ENCODE results near the gene VAPA.

VAPA gene

DNA sequence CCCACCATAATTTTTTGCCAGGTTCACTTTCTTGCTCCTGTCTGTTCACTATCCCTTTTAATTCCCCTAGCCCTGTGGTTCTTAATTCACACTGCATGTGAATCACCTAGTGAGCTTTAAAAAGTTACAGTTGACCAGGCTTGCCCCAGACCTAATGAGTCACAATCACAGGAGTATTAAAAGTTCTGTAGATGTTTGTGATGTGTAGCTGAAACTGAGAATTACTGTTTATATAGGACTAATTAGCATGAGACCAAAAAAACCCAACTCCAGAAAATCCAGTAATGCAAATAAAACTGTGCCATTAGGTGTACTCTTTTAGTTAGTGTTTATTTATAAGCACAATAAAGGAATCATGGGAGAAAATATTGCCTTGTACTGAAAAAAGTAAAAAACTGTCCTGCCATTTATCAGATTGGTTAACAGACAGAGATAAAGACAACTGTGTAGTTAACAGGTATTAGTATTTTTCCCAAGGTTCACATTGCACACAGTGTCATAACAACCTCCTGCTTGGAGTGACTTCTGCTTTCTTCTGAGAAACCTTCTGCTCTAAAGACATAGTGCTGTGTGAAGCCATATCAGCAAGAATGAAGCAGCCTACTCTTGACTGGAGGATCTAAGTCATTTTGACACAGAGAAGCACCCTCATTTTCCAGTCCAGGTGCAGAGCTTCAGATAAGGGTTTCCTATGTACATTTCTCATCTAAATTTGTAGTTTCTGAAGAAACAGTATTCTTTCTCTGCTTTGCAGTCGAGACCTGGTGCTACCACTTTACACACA, 39.0 kb downstream of the VAPA start:
- Histone ChIP-seq H3K27me3 (ENCODE audit: insufficient read depth, low read length) (no peaks in the 10 kb centered on the region), H3K27ac (ENCODE audit: low read depth, low read length) (no peak overlapping the region), H3K36me3 (ENCODE audit: insufficient read depth, low read length) (peaks cover 32% of the 10 kb centered on the region), H3K79me2 (ENCODE audit: control insufficient read depth, insufficient read depth, low read length, unreplicated experiment) (peaks cover 23% of the 10 kb centered on the region), H3K4me3 (ENCODE audit: low read depth, low read length) (no peak overlapping the region), H3K4me1 (ENCODE audit: control insufficient read depth, insufficient read depth, low read length, unreplicated experiment) (peaks cover 4% of the 10 kb centered on the region), H2AFZ (ENCODE audit: low read length, unreplicated experiment) (no peak overlapping the region)

DNA sequence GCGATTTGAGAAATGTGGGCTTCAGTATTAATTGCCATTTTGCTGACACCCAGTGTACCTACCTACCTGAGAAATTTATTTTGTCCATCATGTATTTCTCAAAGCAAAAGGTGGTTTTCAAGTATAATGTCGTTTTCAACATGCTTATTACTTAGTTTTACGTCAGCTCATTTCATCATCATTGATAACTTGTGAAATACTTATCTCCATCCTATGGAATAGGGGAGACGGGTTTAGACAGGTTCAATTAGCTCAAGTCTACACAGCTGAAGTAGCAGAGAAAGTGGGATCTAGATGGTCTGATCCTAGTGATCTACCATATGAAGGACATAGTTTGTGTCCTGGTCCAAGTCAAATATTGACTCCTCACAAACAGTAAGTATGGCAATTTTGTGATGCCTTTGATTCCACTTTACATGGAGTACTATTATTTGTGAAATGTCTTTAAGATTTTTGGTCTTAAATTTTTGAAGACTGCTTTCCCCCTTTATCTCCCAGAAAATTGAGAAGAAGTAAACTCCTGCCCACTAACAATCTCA, 45.1 kb downstream of the VAPA start:
- no peaks in the 10 kb centered on the region for H3K79me2 ChIP-seq (ENCODE audit: control insufficient read depth, insufficient read depth, low read length, unreplicated experiment)
- no peak overlapping the region for H2AFZ ChIP-seq (ENCODE audit: low read length, unreplicated experiment)
- H3K4me1 ChIP-seq (ENCODE audit: control insufficient read depth, insufficient read depth, low read length, unreplicated experiment): no peaks in the 10 kb centered on the region
- no peak overlapping the region for H3K4me3 ChIP-seq (ENCODE audit: low read depth, low read length)
- H3K36me3 ChIP-seq (ENCODE audit: insufficient read depth, low read length): peaks cover 17% of the 10 kb centered on the region
- H3K27me3 ChIP-seq (ENCODE audit: insufficient read depth, low read length): no peaks in the 10 kb centered on the region
- H3K27ac ChIP-seq (ENCODE audit: low read depth, low read length): no peak overlapping the region

DNA sequence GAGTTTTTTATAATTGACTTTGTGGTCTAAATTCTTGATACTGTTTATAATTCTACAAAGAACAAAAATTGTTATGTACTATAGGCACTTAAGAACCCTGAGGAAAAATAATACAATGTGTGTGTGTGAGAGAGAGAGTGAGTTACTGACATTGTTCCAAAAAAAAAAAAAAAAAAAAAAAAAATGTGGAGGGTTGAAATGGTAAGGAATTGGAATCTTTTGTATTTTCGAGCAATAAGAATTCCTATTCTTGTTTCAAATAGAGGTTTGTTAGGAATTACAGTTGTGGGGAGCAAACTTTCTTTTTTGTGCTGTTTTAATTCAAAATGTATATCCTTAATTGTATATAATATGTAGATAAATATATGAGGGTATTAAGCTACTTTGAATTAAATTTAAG, 45.7 kb downstream of the VAPA start:
- H3K36me3 ChIP-seq (ENCODE audit: insufficient read depth, low read length): peaks cover 11% of the 10 kb centered on the region; the same call in 1 of the 2 replicates
- H3K79me2 ChIP-seq (ENCODE audit: control insufficient read depth, insufficient read depth, low read length, unreplicated experiment): no peaks in the 10 kb centered on the region
- H3K4me3 ChIP-seq (ENCODE audit: low read depth, low read length): no peak overlapping the region
- H3K4me1 ChIP-seq (ENCODE audit: control insufficient read depth, insufficient read depth, low read length, unreplicated experiment): no peaks in the 10 kb centered on the region
- no peak overlapping the region for H3K27ac ChIP-seq (ENCODE audit: low read depth, low read length)
- H3K27me3 ChIP-seq (ENCODE audit: insufficient read depth, low read length): no peaks in the 10 kb centered on the region
- H2AFZ ChIP-seq (ENCODE audit: low read length, unreplicated experiment): no peak overlapping the region

DNA sequence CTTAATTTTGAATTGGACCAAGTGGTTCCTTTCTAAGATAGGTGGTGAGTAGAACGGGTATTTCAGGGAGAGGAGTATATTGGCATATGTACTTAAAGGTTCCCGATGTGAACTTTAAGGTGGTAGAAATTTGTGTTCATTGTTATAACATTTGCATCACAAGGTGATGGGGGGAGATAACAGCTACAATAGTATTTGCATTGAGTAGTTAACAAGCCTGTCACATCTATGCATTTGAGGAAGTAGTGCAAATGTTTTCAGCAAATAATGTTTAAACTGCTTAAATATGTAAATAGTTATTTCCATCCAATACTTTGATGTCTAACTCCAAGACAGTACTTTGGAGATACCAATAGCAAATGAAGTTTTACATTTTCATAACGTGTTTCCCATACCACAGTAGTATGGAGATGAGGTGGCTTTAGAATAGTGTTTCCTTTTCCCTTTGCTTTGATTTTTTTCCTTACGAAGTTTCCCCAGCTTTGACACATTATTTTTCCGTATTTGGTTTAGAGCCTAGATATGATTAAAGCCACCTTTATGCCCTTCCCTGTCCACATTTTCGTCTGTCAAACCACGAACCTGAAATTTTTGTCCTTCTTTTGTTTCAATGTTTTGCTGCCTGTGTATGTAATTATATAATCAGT, 46.6 kb downstream of the VAPA start:
- Histone ChIP-seq H2AFZ (ENCODE audit: low read length, unreplicated experiment) (no peak overlapping the region), H3K27ac (ENCODE audit: low read depth, low read length) (no peak overlapping the region), H3K4me3 (ENCODE audit: low read depth, low read length) (no peak overlapping the region), H3K36me3 (ENCODE audit: insufficient read depth, low read length) (peaks cover 6% of the 10 kb centered on the region; the same call in 1 of the 2 replicates), H3K79me2 (ENCODE audit: control insufficient read depth, insufficient read depth, low read length, unreplicated experiment) (no peaks in the 10 kb centered on the region), H3K4me1 (ENCODE audit: control insufficient read depth, insufficient read depth, low read length, unreplicated experiment) (no peaks in the 10 kb centered on the region), H3K27me3 (ENCODE audit: insufficient read depth, low read length) (no peaks in the 10 kb centered on the region)

DNA sequence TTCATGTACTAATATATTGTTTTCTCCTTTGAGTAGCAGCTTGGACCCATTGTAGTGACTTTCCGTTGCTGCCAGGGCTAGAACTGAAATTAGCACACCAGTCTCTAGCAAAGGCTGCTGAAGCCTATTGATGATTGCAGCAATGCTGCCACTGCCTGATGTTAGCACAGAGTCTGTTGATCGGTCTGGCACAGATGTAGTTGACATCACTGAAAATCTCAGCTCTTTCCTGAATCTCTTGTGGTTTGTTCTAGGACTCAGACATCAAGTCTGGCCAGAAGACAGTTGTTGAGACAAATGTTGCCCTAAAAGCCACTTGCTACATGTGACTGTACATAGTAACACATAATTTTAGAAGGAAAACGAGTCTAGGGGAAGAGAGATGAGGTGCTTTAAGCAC, 47.2 kb downstream of the VAPA start:
- Histone ChIP-seq H3K27ac (ENCODE audit: low read depth, low read length) (no peak overlapping the region), H3K4me1 (ENCODE audit: control insufficient read depth, insufficient read depth, low read length, unreplicated experiment) (peaks cover under 1% of the 10 kb centered on the region), H2AFZ (ENCODE audit: low read length, unreplicated experiment) (no peak overlapping the region), H3K36me3 (ENCODE audit: insufficient read depth, low read length) (no peaks in the 10 kb centered on the region), H3K27me3 (ENCODE audit: insufficient read depth, low read length) (no peaks in the 10 kb centered on the region), H3K79me2 (ENCODE audit: control insufficient read depth, insufficient read depth, low read length, unreplicated experiment) (no peaks in the 10 kb centered on the region), H3K4me3 (ENCODE audit: low read depth, low read length) (no peak overlapping the region)

DNA sequence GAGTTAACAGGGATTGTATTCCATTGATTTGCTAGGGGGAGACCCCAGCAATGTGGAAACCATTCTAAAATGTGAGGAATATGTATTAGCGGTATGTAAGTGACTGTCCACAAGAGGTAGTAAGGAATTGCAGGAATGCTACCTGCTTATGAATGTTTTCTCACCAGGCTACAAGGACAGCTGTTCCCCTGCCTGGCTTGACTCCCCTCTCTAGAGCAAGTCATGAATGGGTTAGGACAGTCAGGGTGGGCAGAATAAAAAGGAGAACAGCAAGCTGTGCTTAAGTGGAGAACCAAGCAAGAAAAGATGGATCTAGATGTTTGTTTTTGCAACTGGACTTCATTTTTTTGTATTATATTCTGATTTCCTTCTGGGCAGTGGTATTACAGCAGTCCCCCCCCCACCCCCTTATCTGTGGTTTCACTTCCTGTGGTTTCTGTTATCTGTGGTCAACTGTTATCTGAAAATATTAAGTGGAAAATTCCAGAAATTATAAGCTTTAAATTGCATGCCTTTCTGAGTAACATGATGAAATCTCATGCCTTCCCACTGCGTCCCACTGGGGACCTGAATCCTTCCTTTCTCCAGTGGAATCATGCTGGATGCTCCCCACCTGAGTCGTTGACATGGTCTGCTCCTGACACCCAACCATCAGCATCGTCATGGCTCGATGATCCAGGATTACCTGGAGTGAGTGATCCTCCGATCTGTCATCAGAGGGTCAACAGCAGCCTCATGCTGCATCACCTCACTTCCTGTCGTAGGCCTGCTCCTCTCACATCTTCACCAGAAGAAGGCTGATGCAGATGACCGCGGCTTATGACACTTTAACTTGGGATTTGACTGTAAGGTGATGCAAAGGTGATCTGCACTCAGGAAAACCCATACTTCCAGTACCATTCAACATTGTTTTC, 52.2 kb downstream of the VAPA start:
- Histone ChIP-seq H3K27me3 (ENCODE audit: insufficient read depth, low read length) (no peaks in the 10 kb centered on the region), H3K36me3 (ENCODE audit: insufficient read depth, low read length) (no peaks in the 10 kb centered on the region), H2AFZ (ENCODE audit: low read length, unreplicated experiment) (no peak overlapping the region), H3K4me3 (ENCODE audit: low read depth, low read length) (no peak overlapping the region), H3K79me2 (ENCODE audit: control insufficient read depth, insufficient read depth, low read length, unreplicated experiment) (no peaks in the 10 kb centered on the region), H3K27ac (ENCODE audit: low read depth, low read length) (no peak overlapping the region), H3K4me1 (ENCODE audit: control insufficient read depth, insufficient read depth, low read length, unreplicated experiment) (peaks cover 4% of the 10 kb centered on the region)

DNA sequence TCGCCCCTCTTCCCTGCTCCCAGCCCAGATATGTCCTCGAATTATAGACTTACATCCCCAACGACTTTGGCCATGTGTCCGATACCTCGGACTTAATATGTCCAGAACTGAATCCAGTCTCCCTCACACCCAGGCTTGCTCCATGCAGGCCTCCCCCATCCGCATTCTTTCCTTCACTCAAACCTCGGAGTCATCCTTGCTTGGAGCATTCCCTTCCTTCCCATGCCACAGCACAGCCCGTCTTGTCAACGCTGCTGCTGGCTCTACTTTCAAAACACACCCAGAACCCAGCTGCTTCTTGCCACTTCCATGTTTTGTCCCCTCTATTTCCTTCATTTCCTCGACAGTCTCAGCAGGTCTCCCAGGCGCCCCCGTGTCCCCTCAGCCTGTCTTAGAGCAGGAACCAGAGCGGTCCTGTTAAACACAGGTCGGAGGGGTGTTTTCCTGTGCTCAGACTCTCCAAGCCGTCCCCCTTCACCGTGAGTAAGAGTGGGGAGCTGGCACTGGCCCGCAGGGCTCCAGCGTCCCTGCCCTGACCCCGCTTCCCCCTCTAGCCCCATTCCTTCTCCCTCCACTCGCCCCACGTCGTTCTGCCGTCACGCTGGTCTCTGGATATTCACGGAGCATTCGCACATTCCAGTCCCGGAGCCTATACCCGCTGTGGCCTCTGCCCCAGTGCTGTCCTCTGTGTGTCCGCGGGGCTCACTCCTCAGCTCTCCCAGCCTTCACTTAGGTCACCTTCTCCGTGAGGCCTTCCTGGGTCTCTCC, 54.4 kb downstream of the VAPA start:
- peaks cover 4% of the 10 kb centered on the region for H3K4me1 ChIP-seq (ENCODE audit: control insufficient read depth, insufficient read depth, low read length, unreplicated experiment)
- H3K36me3 ChIP-seq (ENCODE audit: insufficient read depth, low read length): no peaks in the 10 kb centered on the region
- H3K27ac ChIP-seq (ENCODE audit: low read depth, low read length): no peak overlapping the region
- H3K79me2 ChIP-seq (ENCODE audit: control insufficient read depth, insufficient read depth, low read length, unreplicated experiment): no peaks in the 10 kb centered on the region
- no peak overlapping the region for H2AFZ ChIP-seq (ENCODE audit: low read length, unreplicated experiment)
- no peak overlapping the region for H3K4me3 ChIP-seq (ENCODE audit: low read depth, low read length)
- H3K27me3 ChIP-seq (ENCODE audit: insufficient read depth, low read length): no peaks in the 10 kb centered on the region

DNA sequence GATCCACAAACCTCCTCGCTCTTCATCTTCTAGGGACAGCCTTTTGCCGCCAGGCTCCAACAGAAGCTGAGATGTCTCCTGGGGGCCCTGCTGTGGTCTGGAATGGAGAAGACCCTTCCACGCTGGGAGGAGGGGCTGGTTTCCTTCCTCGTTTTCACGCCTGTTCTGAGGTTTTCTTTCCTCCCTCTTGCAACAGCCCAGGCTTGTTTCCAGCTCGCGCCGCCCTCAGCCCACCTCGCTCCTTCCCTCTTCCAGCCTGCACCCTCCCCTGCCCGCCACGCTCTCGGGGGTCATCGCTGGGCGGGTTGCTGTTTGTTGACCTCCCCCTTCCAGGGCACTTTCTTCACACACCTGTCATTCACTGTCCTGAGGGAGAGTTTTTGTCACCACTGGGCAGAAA, 55.4 kb downstream of the VAPA start:
- no peak overlapping the region for H3K4me3 ChIP-seq (ENCODE audit: low read depth, low read length)
- H3K4me1 ChIP-seq (ENCODE audit: control insufficient read depth, insufficient read depth, low read length, unreplicated experiment): peaks cover 4% of the 10 kb centered on the region
- no peaks in the 10 kb centered on the region for H3K27me3 ChIP-seq (ENCODE audit: insufficient read depth, low read length)
- no peaks in the 10 kb centered on the region for H3K36me3 ChIP-seq (ENCODE audit: insufficient read depth, low read length)
- no peaks in the 10 kb centered on the region for H3K79me2 ChIP-seq (ENCODE audit: control insufficient read depth, insufficient read depth, low read length, unreplicated experiment)
- H2AFZ ChIP-seq (ENCODE audit: low read length, unreplicated experiment): no peak overlapping the region
- no peak overlapping the region for H3K27ac ChIP-seq (ENCODE audit: low read depth, low read length)

DNA sequence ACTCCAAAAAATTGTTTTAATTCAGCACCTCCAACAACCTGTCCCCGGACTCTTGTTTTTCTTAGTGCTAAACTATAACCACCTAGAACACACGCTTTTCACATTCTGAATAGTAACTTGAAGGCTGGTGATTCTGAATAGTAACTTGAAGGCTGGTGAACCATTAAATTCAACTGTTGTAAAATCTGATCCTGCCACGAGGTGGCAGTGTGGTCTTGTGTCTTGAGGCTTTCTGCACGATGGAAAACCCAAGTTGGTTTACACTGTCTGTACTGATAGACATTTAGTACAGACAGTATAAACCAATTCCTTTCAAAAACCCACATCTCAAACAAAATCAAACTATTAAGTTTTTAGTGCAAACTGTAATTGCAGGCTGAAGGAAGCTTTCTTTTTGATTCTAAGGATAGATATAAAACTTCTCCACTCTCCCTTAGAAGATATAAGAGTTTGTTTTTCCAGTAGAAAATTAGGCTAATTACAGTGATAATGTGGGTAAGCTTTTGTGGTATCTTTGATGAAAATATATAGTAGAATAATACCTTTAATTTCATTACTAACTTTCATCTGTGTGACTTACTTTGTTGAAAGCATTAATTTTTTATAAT, 57.6 kb downstream of the VAPA start:
- Histone ChIP-seq H2AFZ (ENCODE audit: low read length, unreplicated experiment) (no peak overlapping the region), H3K27ac (ENCODE audit: low read depth, low read length) (no peak overlapping the region), H3K4me1 (ENCODE audit: control insufficient read depth, insufficient read depth, low read length, unreplicated experiment) (no peaks in the 10 kb centered on the region), H3K36me3 (ENCODE audit: insufficient read depth, low read length) (no peaks in the 10 kb centered on the region), H3K27me3 (ENCODE audit: insufficient read depth, low read length) (no peaks in the 10 kb centered on the region), H3K4me3 (ENCODE audit: low read depth, low read length) (no peak overlapping the region), H3K79me2 (ENCODE audit: control insufficient read depth, insufficient read depth, low read length, unreplicated experiment) (no peaks in the 10 kb centered on the region)
